HG03442 (cell line): Measurements from ENCODE around the gene NDN.
"Not testable (repeated sequence)": the region's sequence is repeated elsewhere in the genome, so short reads cannot be mapped to it uniquely, and the experiment has no call there.

ENCODE experiments used
- ATAC-seq: cut with Tn5 transposase; IDR thresholded peaks from one replicate; pipeline ENCODE4 v1.9.1; 2021; ENCODE audit warnings: mild to moderate bottlenecking, moderate library complexity; ENCODE audit not compliant: unreplicated experiment

The NDN gene

GRCh38 chr15:23687143-23687470 is at the start of gene NDN:
Gene NDN, minus strand, starts transcription at chr15:23687305. Its CDS starts 88 bp downstream, at chr15:23687217.
- ATAC-seq, result no peak

- ATAC-seq, result no peak
These were observed 49.0 kb upstream of the NDN start for GRCh38 chr15:23736033-23736673.

DNA sequence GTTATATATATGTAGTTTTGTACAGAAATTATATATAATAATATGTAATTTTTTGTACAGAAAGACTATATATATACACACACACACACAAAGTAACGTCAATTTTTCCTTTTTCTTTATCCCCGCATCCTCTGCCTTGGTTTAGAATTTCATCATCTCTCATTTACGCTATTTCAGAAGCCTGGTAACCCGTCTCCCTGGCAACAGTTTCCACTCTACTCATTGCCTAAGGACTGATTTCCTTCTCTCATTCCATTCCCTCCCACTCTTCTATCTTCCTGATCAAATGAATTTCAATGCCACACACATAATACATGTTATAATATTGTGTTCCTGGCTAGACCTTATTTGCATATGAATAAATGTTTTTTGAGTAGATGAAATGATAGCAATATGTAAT is 47.8 kb upstream of the NDN start:
- ATAC-seq, result no peak

GRCh38 chr15:23713874-23714656 is 27.0 kb upstream of the NDN start:
- ATAC-seq, result not testable (repeated sequence)

- ATAC-seq, result no peak
These were observed 21.2 kb upstream of the NDN start for GRCh38 chr15:23708332-23708731.

DNA sequence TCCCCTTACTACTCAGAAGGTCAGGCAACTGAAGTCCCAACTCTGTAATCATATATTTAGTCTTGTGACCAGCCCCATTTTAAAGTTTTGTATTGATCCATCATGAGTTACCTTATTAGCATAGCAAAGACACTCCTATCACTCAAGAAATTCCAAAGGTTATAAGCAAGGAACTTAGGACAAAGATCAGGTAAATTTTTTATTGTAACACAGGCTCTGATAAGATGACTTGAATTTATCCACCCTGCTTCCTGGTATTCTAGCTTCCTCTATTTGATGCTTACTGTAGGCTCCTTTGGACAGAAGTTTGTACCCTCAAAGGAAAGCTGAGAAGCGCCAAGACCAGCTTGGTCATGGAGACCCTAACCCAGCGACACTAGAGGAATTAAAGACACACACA is 8.2 kb upstream of the NDN start:
- ATAC-seq, result no peak

GRCh38 chr15:23694592-23694991 is 7.5 kb upstream of the NDN start:
- ATAC-seq, result no peak

- ATAC-seq, result no peak
These were observed 3.3 kb upstream of the NDN start for GRCh38 chr15:23690450-23690852.

GRCh38 chr15:23690015-23690414 is 2.9 kb upstream of the NDN start:
- ATAC-seq, result no peak

DNA sequence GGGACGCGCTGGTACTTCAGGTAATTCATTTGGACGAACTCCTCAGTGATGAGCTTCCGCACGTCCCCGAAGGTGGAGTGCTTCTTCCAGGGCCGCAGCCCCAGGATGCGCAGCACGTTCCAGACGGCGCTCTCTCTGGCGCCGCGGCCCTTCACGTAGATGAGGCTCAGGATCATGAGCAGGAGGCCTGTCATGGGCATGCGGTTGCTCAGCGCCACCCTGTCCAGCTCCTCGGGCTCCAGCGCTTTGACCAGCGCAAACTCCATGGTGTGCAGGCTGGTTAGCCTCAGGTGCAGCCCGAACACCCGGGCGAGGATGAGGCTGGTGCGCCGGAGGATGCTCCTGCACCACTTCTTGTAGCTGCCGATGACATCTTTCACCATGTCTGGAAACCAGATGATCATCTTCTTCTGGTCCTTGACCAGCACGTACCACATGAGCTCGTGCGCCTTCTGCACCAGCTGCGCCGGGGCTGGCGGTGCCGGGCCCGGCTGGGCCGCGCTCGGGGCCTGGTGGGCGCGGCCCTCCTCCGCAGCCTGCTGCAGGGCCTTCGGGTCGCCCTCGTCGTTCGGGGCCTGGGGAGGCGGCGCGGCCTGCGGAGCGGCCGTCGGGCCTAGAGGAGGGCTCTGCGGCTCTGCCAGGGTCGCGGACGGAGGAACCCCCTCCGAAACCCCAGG is 501 bp downstream of the NDN start:
- no peak for ATAC-seq

DNA sequence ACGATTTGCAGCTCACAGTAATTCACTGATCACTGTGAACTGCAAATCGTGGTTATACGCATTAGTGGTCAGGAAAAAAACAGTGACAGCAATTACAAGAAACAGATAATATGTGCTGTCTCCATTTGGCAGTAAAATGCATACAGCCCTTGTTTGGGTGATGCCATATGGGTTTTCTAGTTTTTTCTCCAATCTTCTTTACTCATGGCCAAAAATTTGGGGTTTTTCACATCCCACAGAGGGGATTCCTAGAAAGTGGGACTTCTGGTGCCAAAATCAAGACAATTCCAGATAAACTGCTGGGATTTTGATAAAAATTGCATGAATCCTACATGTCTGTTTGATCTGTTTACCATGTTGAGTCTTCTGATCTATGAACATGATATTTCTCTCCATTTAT is 15.6 kb downstream of the NDN start:
- no peak for ATAC-seq

DNA sequence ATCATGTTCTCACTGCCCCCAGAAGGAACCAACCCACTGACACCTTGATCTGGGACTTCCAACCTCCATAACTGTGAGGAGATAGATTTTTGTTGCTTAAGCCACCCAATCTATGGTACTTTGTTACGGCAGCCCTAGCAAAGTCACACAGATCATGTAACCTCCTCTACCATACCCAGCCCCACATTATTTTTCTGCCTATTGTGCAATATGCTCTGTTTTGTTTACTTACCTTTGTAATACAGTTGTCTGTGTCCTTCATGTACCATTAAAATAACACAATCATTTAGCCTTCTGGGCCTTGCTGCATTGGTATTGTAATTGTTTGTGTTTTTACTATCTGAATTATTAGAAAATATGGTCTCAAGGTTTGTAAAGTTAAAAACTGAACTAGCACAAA is 16.1 kb downstream of the NDN start:
- ATAC-seq, result no peak

DNA sequence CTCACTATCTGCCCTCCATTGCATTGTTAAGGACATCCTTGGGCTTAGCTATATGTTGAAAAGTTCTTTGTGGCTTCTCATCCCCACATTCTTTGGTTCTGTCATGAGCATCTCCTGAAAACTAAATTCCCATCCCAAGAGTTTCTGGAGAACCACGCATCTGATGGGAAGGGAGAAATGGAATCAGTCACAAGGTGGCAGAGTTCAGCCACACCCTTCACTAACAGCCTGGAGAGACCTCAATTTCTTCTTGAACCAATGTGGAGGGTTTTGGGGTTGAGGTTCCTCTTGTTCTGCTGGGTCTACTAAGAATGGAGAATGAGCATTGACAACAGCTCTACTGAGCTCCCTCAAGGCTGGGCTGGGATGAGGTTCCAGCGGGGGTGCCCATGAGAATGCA is 23.9 kb downstream of the NDN start:
- no peak for ATAC-seq

GRCh38 chr15:23648920-23649515 is 38.1 kb downstream of the NDN start:
- ATAC-seq, result no peak

DNA sequence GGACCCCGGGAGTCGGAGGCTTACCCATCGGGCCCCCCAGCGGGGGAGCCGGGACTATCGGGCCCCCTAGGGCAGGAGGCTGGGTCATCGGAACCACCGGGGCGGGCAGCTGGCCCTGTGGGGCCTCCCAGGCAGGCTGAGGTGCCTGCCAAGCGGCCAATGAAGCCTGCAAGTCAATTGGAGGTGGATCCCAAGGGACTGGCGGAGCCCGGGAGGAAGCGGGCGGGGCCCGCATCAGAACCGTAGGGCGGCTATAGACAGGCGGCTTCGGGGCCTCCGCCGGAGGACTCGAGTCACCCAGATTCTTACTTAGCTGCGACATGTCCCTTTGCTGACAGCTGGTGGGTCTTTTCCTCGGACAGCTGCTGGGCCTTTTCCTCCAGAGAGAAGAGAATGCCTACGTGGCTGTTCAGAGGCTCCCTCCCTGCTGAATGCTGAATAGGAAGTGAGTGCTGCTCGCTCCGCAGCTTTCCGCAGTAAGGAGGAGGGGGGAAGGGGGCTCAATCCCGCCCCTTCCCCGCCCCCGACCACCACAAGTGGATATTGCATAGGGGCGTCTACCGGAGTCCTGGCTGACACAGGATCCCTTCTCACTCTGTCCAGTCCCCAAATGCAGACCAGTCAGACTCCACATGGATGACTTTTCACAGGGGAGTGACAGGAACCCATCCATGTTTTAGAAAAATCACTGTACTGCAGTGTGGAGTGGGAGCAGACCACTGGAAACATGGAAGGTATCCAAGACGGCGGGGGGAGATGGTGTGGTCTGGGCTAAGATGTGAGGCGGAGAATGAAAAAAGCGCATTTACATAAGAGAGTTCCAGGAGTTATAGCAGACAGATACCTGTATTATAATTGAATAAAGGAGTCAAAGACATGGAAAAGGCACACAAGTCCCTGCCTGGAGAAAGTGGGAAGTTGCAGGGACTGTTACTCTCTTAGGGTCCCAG is 39.4 kb downstream of the NDN start, which contains the start of gene MAGEL2:
MAGEL2 (minus strand) TSS at position 447 of the 950 bp plus-strand sequence; CDS start at position 322, 125 bp downstream.
- no peak for ATAC-seq

GRCh38 chr15:23647001-23647295 is 40.2 kb downstream of the NDN start:
- no peak for ATAC-seq

- no peak for ATAC-seq
These were observed 40.7 kb downstream of the NDN start for GRCh38 chr15:23646165-23647000.

GRCh38 chr15:23645371-23646164 is 41.5 kb downstream of the NDN start:
- ATAC-seq, result no peak

- no peak for ATAC-seq
These were observed 42.3 kb downstream of the NDN start for GRCh38 chr15:23644829-23645228.
